Islet precursor cell (in vitro differentiated cells): ENCODE measurements around the gene IMPDH1.

Experiments
- DNase-seq: peaks from one replicate; pipeline ENCODE4 v3.0.0-alpha.2; 2018

IMPDH1 gene

DNA sequence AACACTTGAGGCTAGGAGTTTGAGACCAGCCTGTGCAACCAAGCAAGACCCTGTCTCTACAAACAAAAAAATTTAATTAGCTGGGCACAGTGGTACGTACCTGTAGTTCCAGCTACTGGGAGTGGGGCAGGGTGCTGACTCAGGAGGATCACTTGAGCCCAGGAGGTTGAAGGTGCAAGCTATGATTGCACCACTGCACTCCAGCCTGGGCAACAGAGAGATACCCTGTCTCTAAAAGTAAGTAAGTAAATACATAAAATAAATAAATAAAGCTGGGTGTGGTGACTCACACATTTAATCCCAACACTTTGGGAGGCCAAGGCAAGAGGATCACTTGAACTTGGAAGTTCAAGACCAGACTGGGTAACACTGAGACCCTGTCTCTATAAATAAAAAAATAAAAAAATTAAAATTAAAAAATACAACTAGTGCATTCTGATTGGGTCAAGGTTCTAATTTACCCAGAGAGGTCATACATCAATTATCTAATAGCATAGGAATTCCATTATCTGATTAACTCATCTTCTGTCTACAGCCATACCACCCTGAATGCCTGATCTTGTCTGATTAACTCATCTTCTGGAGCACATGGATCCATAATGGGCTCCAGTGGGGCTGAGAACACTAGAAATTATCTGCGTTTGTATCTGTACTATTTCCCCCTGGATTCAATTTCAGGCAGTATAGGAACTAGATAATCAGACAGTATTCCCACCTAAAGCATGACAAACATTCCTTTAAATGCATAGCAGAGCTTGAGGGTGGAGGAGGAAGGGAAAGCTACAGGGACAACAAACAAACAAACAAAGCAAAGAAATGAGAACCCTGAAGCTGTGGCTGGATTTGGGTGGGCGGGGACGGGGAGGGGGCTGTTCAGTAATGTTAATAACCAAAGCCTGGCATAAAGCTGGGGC is 24.9 kb upstream of the IMPDH1 start:
- no peak for DNase-seq

DNA sequence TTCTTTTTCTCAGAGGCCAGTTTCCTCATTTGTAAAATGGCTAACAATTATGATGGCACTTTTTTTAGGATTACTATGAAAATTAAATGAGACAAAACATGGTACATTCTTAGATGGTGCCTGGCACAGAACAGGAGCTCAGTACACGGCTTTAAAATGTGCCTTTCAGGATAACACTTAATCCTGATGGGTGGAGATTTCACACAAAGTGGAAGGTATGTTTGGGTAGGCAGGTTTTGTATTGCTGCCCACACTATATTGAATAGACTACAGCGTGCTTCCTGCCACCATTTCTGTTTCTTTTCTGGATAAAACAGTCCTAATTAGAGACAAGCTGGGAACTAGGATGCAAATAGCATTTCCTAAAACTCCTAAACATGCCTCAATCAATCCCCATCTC is 22.0 kb upstream of the IMPDH1 start:
- DNase-seq, result no peak

DNA sequence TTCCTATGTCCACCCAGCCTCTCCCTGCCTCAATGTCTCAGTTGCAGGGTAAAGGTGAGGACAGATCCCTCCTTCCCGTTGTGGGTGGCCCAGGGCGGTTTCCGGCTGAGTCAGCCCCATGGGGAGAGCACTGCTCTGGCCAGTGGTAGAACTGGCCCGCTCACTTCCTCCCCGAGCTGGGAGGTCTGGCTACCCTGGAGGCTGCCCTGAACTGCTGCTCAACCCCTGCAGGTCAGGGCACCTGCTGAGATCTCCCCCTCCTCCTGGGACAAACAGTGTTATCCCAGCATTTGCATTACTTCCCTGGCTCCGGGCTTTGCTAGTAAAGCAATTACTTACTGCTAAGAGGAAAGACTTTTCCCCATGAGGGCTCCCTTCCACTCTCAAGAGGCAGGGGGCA is 21.4 kb upstream of the IMPDH1 start:
- DNase-seq, result peak; percentile 90

DNA sequence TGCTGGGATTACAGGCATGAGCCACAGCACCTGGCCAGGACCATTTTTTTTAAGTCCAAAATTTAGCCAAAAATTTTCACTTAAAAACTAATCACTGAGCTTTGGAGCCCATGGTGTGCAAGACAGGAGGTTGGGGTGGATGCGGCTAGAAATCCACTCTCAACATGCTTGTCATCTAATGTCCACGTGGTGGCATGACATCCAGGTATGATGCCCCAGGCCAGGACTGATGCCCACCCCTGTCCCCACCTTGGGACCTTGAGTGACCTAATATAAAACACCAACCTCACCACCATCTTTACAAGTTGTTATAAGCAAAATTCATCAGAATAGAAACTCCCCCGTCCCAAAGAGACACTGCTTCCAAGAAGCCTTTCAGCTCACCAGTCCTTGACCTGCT is 20.4 kb upstream of the IMPDH1 start:
- DNase-seq, result no peak

DNA sequence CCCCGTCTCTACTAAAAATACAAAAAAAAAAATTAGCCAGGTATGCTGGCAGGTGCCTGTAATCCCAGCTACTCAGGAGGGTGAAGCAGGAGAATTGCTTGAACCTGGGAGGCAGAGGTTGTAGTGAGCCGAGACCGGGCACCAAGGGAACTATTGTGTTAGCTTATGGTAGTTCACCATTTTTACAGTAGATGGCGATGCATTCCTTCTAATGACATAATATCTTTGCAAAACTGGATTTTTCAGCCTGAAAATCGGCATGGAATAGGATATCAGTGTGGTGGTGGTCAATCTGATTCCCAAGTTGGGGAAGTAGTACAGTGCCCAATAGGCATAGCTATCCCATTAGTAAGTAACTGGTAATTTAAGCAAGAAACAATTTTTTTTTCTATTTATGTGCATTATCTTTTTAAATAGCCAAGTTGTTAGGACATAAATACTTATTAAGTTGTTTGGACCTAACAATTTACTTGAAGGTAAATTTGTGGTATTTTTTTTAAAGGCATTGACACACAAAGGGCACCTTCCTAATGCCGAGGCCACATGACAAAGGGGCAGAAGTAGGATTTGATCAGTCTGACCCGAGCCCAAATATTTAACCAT is 17.6 kb upstream of the IMPDH1 start:
- DNase-seq, result no peak

DNA sequence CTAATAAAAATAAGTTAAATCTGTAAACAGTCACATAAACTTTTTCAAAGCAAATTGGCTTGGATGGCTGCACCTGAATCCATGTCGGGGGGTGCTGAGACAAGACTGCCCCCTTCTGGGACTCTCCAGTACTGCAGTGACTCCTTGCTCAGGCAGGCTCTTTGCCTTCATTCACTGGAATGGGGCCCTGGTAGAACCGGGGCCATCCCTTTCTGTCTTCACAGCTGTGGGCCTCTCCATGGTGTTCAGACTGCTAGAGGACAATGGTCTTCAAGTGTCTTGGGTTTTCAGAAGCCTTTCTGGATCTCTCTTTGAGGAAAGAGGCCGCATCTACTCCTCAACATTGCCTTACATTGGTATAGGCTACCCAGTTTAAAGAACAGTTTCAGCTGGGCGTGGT is 16.1 kb upstream of the IMPDH1 start:
- DNase-seq, result peak; percentile 81

DNA sequence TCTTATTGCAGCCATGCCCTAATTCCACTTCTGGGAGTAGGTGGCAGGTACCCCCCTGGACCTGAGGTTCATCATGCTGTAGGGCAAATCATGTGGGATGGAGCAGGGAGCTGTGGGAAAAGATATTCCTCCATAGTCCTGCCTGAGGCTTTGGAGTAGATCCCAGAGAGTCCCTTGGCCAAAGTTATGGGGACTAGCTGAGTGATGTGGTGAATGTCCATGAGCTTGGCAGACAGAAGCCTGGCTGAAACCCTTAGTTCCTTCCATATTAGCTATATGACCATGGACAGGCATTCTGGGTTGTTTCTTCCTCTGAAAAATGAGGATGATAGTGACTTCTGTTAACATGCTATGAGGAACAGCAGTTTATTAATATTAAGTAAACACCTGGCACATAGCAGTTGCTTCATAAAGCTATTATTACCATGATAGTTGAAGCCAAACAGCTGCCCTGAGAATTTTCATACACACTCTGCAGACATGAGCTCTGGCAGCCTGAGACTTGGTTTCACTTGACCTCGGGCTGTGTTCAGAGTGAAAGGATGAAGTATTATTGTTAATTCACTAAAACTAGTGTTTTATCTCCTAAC is 15.0 kb upstream of the IMPDH1 start:
- no peak for DNase-seq

DNA sequence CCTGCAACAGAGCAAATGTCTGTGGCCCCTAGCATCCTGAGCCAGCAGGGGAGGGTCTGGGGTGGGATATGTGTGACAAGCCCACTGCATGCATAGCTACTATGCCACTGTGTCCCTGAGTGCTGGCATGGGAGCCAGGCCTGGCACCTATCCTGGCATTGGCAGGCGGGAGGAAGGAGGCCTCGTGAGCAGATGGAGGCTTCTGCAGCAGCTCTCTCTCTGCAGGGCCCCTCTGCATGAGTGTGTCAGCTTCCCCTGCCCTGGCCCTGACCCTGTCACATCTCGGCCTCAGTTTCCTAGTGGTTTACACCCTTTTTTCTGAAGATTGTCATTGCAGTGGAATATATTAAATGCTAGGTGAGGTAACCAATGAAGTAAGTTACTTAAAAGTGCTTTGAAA is 13.1 kb upstream of the IMPDH1 start:
- DNase-seq, result no peak

DNA sequence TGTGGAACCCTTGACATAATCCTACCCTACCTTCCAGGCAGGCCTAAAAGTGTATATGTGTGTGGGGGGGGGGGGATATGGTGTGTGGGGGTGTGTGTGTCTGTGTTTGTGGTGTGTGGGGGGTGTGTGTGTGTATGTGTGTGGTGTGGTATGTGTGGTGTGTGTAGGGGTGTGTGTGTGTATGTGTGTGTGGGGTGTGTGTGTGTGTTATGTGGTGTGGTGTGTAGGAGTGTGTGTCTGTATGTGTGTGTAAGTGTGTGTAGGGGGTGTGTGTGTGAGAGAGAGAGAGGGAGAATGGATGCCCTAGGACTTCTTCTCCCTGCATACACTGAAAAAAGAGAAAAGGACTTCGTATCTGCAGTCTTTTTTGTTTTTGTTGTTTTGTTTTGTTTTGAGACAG is 12.3 kb upstream of the IMPDH1 start:
- no peak for DNase-seq

DNA sequence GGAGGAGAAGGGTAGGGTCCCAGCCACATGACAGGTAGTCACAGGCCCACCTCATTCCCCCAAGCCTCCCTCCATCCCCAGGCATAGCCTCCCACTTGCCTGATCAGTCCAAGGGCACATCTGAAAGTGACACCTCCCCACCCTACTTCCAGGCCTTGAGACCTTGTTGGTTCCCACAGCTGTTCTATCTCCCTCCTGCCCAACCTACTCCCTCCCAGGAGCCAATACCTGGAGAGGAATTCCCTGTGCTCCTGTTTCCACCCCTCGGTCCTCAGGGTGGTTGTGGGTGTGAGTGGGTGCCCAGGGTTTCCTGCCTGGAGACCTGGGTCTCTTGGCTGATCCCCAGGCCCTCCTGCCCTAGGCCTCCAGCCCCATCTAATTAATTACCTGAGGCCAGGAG is 11.6 kb upstream of the IMPDH1 start:
- DNase-seq, result no peak

DNA sequence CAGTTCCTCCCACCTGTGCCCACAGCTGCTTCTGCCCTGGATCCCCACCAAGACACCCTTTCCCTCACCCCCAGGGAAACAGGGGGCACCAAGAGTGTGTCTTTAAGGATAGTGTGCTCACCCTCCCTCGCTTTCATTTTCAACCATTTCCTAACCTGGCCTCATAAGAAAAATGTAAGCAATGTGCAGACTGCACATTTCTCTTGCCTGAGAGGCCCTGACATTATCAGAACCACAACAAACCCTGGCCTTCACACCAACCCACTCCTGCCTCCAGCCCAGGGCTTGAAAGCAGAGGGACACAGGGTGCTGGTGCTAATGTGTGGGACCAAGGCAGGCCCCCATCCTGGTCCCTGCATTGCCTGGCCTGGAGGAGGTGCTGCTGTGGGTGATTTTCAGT is 11.0 kb upstream of the IMPDH1 start:
- DNase-seq, result no peak

DNA sequence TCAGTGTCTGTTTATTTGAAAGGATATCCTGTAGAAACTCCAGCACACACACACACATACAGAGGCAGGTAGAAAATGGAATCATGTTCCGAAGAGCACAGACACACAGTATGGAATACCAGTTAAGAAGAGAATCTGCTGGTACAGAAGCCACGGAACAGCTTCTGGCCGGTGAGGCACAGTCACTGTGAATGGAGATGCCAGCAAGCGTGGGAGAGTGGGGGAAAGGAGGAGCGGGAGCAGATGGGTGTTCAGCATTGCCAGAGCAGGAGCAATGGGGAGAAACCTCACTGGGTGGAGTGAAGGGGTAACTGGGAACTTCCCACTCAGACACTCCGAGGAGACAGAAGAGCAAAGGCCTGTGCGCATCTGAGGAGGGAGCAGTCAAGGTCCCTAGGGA is 9.5 kb upstream of the IMPDH1 start:
- DNase-seq, result no peak

DNA sequence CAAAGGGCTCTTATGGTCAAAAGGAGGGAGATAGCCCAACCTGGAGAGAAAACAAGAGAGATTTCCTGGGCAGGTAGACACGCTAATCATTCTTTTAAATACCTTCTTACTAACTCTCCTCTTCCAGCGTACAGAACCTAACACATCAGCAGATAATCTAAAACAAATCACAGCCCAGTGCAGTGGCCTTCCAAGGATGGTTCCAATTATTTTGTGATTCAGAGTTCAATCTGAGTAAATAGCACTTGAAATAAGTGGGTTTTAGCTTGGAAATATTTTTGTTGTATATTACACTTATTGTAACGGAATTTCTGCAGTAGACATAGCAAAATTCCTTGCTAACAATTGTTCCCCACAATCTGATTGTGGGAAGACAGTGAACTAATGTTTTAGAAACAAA is 7.3 kb upstream of the IMPDH1 start:
- no peak for DNase-seq

DNA sequence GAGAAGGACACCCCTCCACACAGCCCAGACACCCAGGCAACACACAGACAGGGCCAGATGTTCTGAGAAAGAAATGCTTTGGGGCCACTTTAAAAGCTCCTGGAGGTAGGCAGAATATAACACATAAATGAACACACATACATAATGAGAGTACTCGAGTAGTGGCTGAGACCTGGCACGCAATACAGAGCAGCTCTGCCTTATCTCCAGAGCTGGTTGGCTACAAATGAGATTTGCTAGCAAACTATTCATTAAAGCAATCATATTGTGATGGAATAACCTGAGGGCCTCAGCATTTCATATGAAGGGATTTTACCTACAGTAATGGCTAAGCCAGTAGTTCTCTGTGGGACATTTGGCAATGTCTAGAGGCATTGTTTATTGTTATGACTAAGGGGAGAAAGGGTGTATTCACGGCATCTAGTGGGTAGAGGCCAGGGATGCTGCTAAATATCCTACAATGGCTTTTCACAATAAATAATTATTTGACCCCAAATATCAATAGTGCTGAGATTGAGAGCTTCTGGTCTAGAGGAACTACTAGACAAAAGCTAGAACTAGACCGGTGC is 5.5 kb upstream of the IMPDH1 start:
- DNase-seq, result no peak

DNA sequence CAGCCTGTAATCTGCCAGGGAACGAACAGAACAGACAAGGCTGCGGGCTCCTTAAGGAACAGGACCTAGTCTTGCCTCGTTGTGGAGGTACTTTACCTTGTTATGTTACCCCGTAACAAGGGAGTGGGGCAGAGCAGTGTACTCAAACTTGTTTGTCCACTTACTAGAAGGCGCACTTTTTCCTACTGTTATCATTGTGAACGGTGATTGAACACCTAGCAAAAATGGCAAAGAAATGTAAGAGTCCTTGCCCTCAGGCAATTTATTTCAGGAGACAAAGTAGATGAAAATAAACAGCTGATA is 620 bp upstream of the IMPDH1 start:
- DNase-seq, result no peak

DNA sequence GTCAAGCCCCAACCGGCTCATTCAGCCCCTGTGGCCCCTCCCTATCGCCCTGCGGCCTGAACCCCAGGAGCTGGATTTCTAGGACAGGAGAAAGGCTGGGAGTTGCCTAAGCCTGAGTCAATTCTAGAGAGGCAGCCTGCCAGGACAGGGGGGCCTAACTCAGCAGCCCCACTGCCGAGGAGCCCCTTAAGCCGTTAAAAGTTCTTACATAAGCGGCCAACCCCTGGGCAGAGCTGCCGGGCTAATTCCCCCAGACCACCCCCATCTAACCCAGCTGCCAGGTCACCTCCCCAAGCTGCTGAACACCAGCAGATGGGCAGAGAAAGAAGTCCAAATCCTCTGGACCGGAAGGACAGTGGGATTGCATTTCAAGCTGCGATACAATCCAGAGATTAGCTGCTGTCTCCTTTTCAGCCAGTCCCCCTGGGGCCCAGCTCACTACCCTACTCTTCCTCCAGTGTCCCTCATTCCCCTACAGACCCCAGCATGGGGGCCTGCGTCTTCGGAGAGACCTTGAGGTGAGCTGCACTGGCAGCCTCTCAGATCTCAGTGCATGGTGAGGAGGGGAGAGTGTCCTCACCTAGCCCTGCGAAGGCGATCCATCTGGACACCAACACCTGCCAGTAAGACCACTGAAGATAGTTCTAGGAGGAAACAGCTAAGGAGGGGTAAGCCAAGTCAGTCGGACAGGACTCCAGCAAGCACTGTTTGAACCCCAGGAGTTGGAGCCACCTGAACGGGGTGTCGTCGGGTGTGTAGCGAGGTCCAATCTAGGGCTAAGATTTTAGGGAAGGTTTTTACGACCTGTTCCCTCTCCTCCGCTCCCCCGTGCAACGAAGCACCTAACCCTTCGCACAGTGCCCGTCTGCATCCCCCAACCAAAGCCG is 830 bp downstream of the IMPDH1 start:
- no peak for DNase-seq

DNA sequence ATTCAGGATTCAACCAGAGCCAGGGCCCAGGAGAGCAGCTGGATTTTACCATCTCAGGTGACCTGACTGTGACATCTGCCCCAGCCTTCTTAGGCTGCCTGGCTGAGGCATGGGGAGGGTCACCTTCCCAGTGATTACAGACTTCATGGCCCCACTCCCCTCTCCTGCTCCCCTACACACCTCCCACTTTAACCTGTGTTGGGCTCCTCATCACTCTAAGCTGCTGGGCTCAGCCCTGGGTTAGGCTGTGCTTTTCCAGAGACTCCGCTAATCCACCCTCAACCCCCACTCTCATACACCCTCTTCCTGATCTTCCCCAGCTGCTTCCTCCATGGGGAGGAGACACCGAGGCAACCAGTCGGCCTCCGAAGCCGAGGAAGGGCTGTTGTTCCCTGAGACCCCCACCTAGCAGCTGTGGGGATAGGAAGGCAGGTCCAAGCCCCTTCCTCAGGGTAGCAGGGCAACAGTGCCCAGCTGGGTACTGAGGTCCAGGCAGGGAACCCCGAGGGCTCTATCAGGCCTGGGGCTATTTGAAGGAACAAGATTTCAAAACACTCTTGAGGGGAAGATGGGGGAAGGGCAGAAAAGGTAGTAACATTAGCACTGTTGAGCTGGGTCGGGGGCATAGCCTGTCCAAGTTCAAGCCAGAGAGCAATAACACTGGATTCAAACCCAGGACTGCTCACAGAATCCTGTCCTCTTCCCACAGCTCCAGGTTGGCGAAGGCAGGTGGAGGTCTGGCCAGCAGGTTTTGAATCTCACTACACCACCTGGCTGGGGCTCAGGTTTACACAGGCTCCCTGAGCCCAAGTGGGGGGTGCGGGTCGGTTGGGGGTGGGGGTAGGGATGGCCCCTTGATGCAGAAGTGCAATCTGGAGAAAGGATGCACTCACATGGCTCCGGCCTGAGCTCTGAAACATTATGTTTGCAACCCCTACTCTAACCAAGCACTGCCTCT is 1.8 kb downstream of the IMPDH1 start:
- no peak for DNase-seq

DNA sequence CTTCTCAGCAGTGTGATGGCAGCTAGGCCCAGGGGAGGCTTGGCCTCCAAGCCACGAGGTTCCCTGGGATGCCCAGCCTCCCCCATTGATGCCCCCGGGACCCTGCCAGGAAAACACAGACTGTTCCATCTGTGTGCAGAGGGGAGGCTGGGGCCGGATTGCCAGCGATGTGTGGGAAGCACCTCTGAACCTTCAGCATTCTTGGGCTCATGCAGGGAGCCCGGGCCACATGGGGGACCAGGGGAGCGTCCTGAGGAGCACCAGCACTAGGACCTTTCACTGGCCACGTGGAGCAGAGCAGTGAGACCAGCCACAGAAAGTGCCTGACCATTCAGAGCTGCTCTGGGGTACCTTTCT is 2.6 kb downstream of the IMPDH1 start:
- DNase-seq, result no peak

DNA sequence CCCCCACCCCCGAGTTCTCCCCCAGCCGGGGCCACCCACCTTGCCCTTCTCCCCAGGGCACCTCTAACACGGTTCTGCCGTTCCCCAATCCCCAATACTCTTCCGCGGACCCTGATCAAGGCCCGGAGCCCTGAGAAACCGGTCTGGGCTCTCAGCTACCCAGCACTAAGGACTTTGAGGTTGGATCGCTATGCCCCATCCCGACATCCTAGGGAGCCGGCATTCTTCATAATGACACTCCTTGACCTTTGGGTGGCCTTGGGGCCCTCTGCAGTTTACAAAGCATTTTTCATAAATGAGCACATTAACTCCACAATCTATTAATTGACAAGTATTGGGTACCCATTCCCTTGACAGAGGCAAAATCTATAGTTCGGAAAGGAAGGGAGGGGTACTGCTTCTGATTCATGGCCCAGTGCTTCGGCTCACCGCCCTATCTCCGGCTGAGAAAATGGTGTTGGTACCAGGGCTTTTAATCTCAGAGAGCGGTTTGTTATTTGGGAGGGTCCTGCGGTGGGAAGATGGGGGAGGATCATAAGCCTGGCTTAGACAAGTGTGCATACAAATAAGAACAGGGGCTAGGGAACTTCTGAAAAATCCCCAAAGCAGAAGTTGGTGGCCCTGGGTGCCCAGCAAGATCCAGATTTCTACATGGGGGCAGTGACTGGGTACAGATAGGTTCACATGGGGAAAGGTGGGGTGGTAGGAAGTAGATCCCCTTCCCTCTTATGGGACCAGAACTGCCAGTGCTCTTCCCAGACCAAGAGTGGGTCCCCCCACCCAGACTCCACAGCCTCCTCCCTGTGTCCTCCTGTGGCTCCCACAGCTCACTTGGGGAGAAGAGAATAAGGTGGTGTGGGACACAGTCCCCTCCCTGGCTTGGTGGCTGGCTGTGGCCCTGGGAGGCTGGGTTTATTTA is 3.2 kb downstream of the IMPDH1 start:
- DNase-seq, result no peak

DNA sequence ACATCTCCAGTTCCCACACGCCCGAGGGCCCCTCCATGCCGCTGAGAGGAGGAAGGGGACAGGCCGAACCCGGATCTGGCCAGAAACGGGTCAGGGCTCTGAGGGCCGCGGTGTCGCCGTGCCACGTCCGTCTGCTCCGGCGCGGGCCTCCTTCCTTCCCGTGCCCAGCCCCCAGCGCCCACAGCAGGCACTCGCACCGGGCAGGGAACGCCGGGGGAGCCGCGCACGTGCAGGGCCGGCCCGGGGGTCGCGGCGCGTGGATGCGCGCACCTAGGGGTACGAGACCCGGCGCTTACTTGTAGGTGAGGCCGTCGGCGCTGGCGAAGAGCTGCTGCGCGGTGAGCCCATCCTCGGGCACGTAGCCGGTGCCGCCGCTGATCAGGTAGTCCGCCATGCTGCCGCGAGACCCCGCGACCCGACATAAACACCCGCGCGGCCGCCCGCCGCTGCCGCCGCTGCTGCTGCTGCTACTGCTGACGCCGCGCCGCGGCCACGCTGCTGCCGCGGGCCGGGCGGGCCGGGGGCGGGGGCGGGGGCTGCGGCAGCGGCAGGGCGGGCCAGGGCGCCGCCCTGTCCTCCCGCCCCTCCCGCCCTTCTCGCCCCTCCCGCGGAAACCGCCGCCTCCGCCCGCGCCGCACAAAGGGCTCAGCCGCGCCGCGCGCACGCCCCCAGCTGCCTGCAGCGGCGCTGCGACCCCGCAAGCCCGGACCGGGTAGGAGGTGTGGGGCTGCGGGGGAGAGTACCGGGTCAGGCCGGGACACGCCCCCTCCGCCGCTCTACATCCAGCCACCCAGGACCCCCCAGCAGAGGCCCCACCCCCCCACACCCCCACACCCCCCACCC is 4.1 kb downstream of the IMPDH1 start:
- DNase-seq, result no peak
